MG63 (cell line): ENCODE results near the gene TARS1. TPM values are rescaled to one million over a fixed set of nuclear protein-coding genes. Genes with fewer than 3 reads are reported as not detected.
"Not testable (repeated sequence)": the region's sequence is repeated elsewhere in the genome, so short reads cannot be mapped to it uniquely, and the experiment has no call there.

ENCODE experiments used
- DNase-seq: peaks from one replicate; pipeline ENCODE4 v3.0.0-alpha.2; 2020
- H3K27me3 ChIP-seq: fragments of 250-450 bp; sonication (Bioruptor Pico); 2 replicates; pipeline ENCODE4 v1.5.1; 2020; ENCODE audit warnings: mild to moderate bottlenecking, moderate library complexity
- H3K36me3 ChIP-seq: fragments of 250-450 bp; sonication (Bioruptor Pico); 2 replicates; pipeline ENCODE4 v1.5.1; 2020; ENCODE audit warnings: mild to moderate bottlenecking, moderate library complexity
- H3K4me3 ChIP-seq: fragments of 250-450 bp; sonication (Bioruptor Pico); 2 replicates; pipeline ENCODE4 v1.5.1; 2020; ENCODE audit warnings: mild to moderate bottlenecking, moderate library complexity
- H3K9me3 ChIP-seq: fragments of 250-450 bp; sonication (Bioruptor Pico); 2 replicates; pipeline ENCODE4 v1.5.1; 2020; ENCODE audit warnings: mild to moderate bottlenecking, moderate library complexity
- total RNA-seq: library from RNA; depleted of rRNA; stranded (reverse); fragments of >200 nt; shearing (Covaris generic); gene quantifications from 2 replicates; pipeline ENCODE4 v1.2.3, GENCODE V29; 2014; ENCODE audit warnings: low replicate concordance

TARS1 gene
- total RNA-seq, 1 experiment from 2014 or later, result 433 TPM

DNA sequence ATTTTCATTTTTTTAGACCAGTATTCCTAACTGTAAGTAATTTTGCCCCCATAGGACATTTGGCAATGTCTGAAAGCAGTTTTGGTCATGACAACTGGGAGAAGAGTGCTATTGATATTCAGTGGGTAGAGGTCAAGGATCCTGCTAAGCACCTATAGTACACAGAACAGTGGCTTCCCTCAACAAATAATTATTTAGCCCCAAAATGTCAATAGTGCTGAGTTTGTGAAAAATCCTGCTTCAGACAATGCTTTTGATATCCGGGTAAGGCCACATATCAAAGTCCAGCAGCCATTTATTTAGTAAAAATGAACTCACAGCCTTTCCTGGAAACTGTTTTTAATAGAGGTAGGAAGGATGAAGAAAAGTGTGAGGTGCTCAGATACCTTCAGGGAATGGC lies 8.1 kb upstream of the TARS1 start:
- Histone ChIP-seq H3K36me3 (no peaks in the 10 kb centered on the region), H3K9me3 (no peaks in the 10 kb centered on the region; the same call in 1 of the 2 replicates), H3K4me3 (no peak overlapping the region), H3K27me3 (no peaks in the 10 kb centered on the region)
- no peak for DNase-seq

DNA sequence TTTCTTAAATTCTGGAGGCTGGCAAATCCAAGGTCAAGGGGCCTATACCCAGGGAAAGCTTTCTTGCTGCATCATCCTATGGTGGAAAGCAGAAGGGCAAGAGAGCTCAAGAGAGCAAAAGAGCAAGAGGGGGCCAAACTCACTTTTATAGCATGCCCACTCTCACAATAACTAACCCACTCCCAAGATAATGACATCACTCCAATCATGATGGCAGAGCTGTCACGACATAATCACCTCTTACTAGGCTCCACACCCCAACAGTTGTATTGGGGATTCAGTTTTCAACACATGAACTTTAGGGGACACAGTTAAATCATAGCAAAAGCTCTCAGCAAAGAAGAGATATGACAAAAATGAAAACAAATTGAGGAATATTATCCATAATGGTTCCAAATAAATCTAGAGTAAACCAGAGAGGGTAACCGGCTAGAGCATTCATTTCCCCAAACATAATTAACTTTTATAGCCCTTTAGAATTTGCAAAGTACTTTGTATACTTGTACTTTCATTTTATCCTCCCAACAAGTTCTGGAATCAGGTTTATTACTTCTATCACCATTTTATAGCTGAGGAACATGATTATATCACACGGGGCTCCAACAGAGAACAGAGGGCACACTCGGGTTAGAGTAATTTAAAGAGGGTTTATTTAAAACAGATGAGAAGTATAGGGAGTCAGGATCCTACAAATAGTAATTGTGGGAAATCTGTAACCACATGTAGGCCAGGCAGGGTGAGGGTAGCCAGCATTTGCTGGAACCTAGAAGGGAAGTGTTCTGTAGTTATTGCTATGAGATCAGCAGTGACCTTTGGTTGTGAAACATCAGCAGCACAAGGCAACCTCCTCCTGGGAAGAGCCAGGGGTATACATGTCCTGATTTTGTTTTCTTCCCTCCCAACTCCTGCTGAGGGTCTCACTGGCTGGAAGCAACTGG lies 7.2 kb upstream of the TARS1 start:
- H3K4me3 ChIP-seq, result no peak overlapping the region
- no peak for DNase-seq
- no peaks in the 10 kb centered on the region for H3K27me3 ChIP-seq
- no peaks in the 10 kb centered on the region for H3K36me3 ChIP-seq
- H3K9me3 ChIP-seq, result no peaks in the 10 kb centered on the region

GRCh38 chr5:33435893-33436490 lies 4.8 kb upstream of the TARS1 start:
- peak; percentile 60 for DNase-seq
- H3K4me3 ChIP-seq, H3K27me3 ChIP-seq, H3K9me3 ChIP-seq, H3K36me3 ChIP-seq: not testable (repeated sequence)

DNA sequence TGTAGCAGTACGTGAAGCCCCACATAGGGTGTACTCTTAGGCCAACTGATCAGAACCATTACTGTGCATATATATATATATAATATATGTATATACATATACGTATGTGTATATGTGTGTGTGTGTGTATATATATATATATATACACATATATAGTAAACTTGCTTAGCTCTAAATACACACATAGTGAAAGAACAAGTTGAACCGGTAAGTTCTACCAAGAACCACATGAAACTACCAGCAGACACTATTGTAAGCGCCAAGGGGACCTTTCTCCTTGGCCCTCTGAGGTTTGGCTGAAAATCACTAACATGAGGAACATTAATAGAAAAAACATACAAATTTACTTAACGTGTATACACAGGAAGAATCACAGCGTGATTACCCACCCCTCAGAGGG lies 1.8 kb upstream of the TARS1 start:
- DNase-seq, result no peak
- H3K27me3 ChIP-seq, result no peaks in the 10 kb centered on the region

GRCh38 chr5:33439905-33440481 lies 772 bp upstream of the TARS1 start:
- no peaks in the 10 kb centered on the region for H3K27me3 ChIP-seq
- peaks cover 32% of the 10 kb centered on the region for H3K36me3 ChIP-seq
- DNase-seq, result no peak
- no peaks in the 10 kb centered on the region for H3K9me3 ChIP-seq
- peak overlapping the region; percentile 79 for H3K4me3 ChIP-seq

More for the DNA sequence above, 1.8 kb upstream of the TARS1 start:
- H3K36me3 ChIP-seq, result peaks cover 22% of the 10 kb centered on the region
- no peaks in the 10 kb centered on the region for H3K9me3 ChIP-seq
- H3K4me3 ChIP-seq, result peak overlapping the region; percentile 79

DNA sequence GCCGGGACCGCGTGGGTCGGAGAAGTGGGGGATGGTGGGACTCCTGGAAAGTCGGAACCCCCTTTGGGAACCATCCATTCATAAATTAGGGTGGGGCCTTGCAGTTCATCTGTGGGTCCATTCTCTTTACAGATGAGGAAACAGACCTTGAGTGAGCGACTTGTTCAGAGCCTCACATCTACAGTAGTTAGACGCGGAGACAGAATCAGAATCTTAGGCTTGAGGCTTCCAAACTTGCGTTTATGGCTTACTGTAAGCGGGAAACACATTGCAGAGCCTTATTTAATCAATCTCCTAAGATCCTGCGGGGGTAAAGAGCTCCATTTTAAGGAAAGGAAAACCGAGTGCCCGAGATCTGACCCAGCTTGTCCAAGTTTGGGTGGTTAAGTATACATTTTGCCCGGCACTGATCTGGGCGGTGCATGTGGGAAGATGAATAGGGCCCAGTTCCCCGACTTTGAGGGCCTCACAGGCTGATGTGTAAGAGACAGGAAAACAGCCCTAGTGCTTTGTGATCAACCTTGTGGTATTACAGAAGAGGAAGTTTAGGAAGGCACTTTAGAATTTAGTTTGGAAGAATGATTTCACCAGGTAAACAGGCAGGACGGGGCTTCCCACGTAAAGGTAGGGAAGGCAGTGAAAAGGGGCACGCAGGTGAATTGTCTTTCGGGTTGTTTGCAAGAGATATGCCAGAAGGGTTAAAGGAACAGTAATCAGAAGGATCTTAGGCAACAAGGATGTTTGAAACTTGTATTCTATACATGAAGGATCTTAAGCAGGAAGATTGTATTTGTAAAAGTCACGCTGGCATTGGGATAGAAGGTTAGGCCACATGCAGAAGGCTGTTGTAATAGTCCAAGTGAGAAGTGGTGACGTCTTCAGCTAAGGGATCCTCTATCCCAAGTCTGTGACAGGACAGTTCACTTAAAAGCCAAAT lies 744 bp downstream of the TARS1 start:
- Histone ChIP-seq H3K9me3 (no peaks in the 10 kb centered on the region), H3K36me3 (peaks cover 47% of the 10 kb centered on the region), H3K27me3 (no peaks in the 10 kb centered on the region), H3K4me3 (peak overlapping the region; percentile 79)
- DNase-seq, result peak; percentile 15

DNA sequence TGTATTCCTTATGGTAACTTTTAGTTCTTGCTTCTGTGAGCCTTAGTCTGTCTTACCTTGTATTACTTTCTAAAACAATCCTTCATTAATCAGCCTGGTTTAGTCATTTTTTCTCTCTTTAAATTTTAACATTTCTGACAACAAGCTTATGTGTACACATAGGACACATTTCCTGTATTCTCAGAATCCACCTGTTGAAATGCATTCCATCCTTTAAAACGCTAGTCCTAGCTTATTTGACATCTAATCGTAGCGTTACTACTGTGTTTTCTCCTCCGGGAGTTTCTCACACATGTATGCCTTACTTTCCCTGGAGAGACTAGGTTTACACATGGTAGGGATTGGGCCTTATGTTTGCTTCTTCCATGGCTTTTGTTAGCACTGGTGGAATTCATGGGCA lies 3.8 kb downstream of the TARS1 start:
- H3K27me3 ChIP-seq, result no peaks in the 10 kb centered on the region
- no peak overlapping the region for H3K4me3 ChIP-seq
- H3K9me3 ChIP-seq, result no peaks in the 10 kb centered on the region
- DNase-seq, result no peak
- peaks cover 75% of the 10 kb centered on the region for H3K36me3 ChIP-seq

GRCh38 chr5:33445798-33446197 lies 5.0 kb downstream of the TARS1 start:
- Histone ChIP-seq H3K9me3 (no peaks in the 10 kb centered on the region), H3K27me3 (no peaks in the 10 kb centered on the region), H3K4me3 (no peak overlapping the region), H3K36me3 (peaks cover 87% of the 10 kb centered on the region)
- no peak for DNase-seq

DNA sequence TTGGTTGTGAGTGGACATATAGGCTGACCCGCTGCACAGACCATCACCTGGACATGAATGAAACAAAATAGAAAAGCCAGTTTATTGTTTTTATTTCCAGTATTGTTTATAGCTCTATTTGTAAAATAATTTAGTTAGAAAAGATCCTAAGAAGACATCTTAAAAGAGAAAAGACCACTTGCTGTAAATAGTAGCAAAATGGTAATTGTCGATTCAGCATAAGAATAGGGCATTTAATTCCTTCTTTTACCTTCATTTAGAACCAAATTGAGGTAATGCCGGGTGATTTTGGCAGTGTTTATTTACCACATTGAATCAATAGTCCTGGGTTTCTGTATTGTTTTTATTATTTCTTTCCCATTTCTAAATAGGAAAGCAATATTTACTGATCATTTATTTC lies 7.4 kb downstream of the TARS1 start:
- no peak for DNase-seq
- no peaks in the 10 kb centered on the region for H3K9me3 ChIP-seq
- H3K4me3 ChIP-seq, result no peak overlapping the region
- H3K36me3 ChIP-seq, result peaks cover 91% of the 10 kb centered on the region
- H3K27me3 ChIP-seq, result no peaks in the 10 kb centered on the region

DNA sequence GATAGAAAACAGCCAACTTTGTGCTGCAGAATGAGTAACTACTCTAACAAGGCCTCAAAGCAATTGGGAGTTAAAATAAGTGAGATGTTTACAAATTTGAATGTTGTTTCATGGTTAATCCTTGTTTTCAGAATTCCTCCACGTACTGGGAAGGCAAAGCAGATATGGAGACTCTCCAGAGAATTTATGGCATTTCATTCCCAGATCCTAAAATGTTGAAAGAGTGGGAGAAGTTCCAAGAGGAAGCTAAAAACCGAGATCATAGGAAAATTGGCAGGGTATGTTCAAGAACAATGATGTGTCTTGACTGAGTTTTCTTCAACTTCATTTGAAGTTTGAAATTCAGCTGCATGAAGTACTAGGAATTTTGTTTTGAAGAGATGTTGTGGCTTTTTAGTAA lies 16.4 kb downstream of the TARS1 start:
- Histone ChIP-seq H3K27me3 (no peaks in the 10 kb centered on the region), H3K9me3 (no peaks in the 10 kb centered on the region), H3K36me3 (peaks cover 95% of the 10 kb centered on the region), H3K4me3 (no peak overlapping the region)
- DNase-seq, result no peak

GRCh38 chr5:33457817-33458216 lies 17.1 kb downstream of the TARS1 start:
- H3K36me3 ChIP-seq, result peaks cover 96% of the 10 kb centered on the region
- no peak for DNase-seq
- no peaks in the 10 kb centered on the region for H3K9me3 ChIP-seq
- no peaks in the 10 kb centered on the region for H3K27me3 ChIP-seq
- H3K4me3 ChIP-seq, result no peak overlapping the region

GRCh38 chr5:33460210-33460609 lies 19.4 kb downstream of the TARS1 start:
- Histone ChIP-seq H3K36me3 (peaks cover 99% of the 10 kb centered on the region), H3K9me3 (no peaks in the 10 kb centered on the region), H3K27me3 (no peaks in the 10 kb centered on the region), H3K4me3 (no peak overlapping the region)
- no peak for DNase-seq

DNA sequence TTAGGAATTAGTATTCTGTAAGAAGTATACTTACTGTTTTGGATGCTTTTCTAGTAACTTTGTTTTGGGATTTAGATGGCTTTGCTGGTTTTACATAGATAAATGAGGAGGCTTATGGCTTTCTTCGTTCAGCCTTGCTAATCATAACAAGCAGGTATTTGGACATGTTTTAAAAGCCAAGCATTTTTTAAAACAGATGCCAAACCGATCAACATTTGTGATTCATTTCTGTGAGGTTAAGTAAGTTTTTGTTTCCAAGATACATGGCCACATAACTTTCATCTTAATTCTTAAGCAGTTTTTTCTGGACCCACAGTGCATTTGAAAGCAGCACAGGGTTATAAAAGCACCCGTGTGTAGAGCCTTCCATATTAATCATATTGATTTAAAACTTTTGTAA lies 21.7 kb downstream of the TARS1 start:
- Histone ChIP-seq H3K36me3 (peaks cover 96% of the 10 kb centered on the region), H3K27me3 (no peaks in the 10 kb centered on the region), H3K9me3 (no peaks in the 10 kb centered on the region), H3K4me3 (no peak overlapping the region)
- no peak for DNase-seq

GRCh38 chr5:33465120-33465519 lies 24.4 kb downstream of the TARS1 start:
- DNase-seq, result no peak
- Histone ChIP-seq H3K9me3 (no peaks in the 10 kb centered on the region), H3K36me3 (peaks cover 95% of the 10 kb centered on the region), H3K4me3 (no peak overlapping the region), H3K27me3 (no peaks in the 10 kb centered on the region)

DNA sequence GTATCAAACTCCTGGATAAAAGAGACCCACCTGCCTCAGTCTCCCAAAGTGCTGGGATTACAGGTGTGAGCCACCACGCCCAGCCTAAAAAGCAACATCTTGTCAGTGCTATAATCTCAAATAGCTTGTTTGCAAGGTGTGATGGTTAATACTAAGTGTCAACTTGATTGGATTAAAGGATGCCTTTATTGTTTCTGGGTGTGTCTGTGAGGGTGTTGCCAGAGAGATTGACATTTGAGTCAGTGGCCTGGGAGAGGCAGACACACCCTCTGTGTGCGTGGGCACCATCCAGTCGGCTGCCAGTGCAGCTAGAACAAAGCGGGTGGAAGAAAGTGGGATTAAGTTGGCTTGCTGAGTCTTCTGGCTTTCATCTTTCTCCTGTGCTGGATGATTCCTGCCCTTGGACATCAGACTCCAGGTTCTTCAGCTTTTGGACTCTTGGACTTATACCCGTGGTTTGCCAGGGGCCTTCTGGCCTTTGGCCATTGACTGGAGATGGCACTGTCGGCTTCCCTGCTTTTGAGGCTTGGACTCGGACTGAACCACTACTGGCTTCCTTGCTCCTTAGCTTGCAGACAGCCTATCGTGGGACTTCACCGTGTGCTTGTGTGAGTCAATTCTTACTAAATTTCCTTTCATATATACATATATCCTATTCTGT lies 28.1 kb downstream of the TARS1 start:
- Histone ChIP-seq H3K9me3 (no peaks in the 10 kb centered on the region), H3K36me3 (peaks cover 95% of the 10 kb centered on the region), H3K27me3 (no peaks in the 10 kb centered on the region), H3K4me3 (no peak overlapping the region)
- no peak for DNase-seq

DNA sequence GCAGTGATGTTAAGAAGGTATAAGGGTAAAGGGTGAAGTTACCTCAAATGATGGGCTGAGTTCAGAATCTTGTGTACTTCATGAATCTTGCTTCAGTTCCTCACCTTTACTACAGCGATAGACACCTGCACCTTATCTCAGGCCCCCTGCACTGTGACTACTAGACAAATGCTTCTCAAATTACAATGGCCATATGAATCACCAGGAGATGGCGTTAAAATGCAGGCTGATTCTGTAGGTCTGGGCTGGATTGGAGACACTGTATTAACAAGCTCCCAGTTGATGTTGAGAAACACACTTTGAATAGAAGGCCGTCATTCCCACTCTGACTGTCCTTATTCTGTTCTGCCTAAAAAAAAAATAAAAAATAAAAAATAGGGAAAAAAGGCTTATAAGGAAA lies 29.8 kb downstream of the TARS1 start:
- Histone ChIP-seq H3K9me3 (no peaks in the 10 kb centered on the region; the same call in 1 of the 2 replicates), H3K27me3 (no peaks in the 10 kb centered on the region), H3K4me3 (no peak overlapping the region), H3K36me3 (peaks cover 95% of the 10 kb centered on the region)
- DNase-seq, result no peak
